Epidermal melanocyte (primary cell): ENCODE results near the gene PBXIP1.
"Not testable (repeated sequence)": the region's sequence is repeated elsewhere in the genome, so short reads cannot be mapped to it uniquely, and the experiment has no call there.

Experiments
- DNase-seq: peaks from one replicate; pipeline ENCODE4 v3.0.0; 2011; ENCODE audit warnings: low spot score; ENCODE audit not compliant: insufficient read length

PBXIP1 gene

GRCh38 chr1:154938604-154939399 is 17.1 kb downstream of the PBXIP1 start:
- no peak for DNase-seq

GRCh38 chr1:154937988-154938386 is 17.9 kb downstream of the PBXIP1 start:
- no peak for DNase-seq

GRCh38 chr1:154937085-154937987 is 18.6 kb downstream of the PBXIP1 start:
- peak; percentile 90 for DNase-seq

GRCh38 chr1:154936555-154937084 is 19.3 kb downstream of the PBXIP1 start, which contains the start of gene PMVK:
PMVK (minus strand) TSS chr1:154936719; CDS start chr1:154936685, 34 bp downstream.
- peak; percentile 95 for DNase-seq

- no peak for DNase-seq
These were observed 19.9 kb downstream of the PBXIP1 start for GRCh38 chr1:154935749-154936554.

- no peak for DNase-seq
These were observed 21.4 kb downstream of the PBXIP1 start for GRCh38 chr1:154934358-154934948.

- no peak for DNase-seq
These were observed 23.9 kb downstream of the PBXIP1 start for GRCh38 chr1:154931940-154932487.

- DNase-seq = no peak
These were observed 29.7 kb downstream of the PBXIP1 start for GRCh38 chr1:154926201-154926600.

GRCh38 chr1:154925335-154926170 is 30.3 kb downstream of the PBXIP1 start:
- DNase-seq = no peak

- DNase-seq = no peak
These were observed 32.2 kb downstream of the PBXIP1 start for GRCh38 chr1:154923695-154924094.

- DNase-seq = no peak
These were observed 42.6 kb downstream of the PBXIP1 start for GRCh38 chr1:154913273-154913672.

- no peak for DNase-seq
These were observed 43.1 kb downstream of the PBXIP1 start for GRCh38 chr1:154912755-154913154.

GRCh38 chr1:154911691-154912550 is 44.0 kb downstream of the PBXIP1 start:
- no peak for DNase-seq

GRCh38 chr1:154910851-154911250 is 45.0 kb downstream of the PBXIP1 start:
- no peak for DNase-seq

- no peak for DNase-seq
These were observed 47.0 kb downstream of the PBXIP1 start for GRCh38 chr1:154908937-154909336.

- not testable (repeated sequence) for DNase-seq
These were observed 47.8 kb downstream of the PBXIP1 start for GRCh38 chr1:154908129-154908528.

GRCh38 chr1:154906621-154907081 is 49.2 kb downstream of the PBXIP1 start:
- DNase-seq = no peak

GRCh38 chr1:154902938-154903566 is 52.8 kb downstream of the PBXIP1 start:
- no peak for DNase-seq
